ENCODE data around the gene JARID2.

DNA sequence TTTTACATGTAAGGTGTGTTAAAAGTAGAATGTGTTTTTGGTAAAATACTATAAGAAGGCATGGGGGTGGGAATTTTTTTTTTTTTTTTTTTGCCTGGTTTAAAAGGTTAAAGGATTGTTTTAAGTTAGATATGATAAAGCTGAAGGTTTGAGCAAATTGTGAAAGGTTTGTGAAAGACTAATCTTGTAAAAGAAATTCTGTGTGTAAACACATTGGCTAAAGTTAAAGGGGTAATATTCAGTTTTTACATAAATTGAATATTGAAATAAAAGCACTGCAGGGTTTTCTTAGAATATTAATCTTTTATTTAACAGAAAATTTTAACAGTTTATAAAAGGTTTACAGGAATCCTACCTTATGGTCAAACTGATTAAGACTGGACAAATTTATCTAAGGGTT lies 311.3 kb downstream of the JARID2 start:
- TF ChIP-seq CTCF (IDR thresholded peaks at IDR 0.05) (no peak), POLR2A (IDR thresholded peaks at IDR 0.05) (no peak)
